Measurements from ENCODE around the gene ATAD3B. TPM values are rescaled to one million over a fixed set of nuclear protein-coding genes. Genes with fewer than 3 reads are reported as not detected.

Gene ATAD3B
- total and polyA plus RNA-seq, 2 of the 13 experiments (the other 11 are each of a cell fraction or from before 2014, with no cell fraction given) = 9.6 to 31.1 TPM

DNA sequence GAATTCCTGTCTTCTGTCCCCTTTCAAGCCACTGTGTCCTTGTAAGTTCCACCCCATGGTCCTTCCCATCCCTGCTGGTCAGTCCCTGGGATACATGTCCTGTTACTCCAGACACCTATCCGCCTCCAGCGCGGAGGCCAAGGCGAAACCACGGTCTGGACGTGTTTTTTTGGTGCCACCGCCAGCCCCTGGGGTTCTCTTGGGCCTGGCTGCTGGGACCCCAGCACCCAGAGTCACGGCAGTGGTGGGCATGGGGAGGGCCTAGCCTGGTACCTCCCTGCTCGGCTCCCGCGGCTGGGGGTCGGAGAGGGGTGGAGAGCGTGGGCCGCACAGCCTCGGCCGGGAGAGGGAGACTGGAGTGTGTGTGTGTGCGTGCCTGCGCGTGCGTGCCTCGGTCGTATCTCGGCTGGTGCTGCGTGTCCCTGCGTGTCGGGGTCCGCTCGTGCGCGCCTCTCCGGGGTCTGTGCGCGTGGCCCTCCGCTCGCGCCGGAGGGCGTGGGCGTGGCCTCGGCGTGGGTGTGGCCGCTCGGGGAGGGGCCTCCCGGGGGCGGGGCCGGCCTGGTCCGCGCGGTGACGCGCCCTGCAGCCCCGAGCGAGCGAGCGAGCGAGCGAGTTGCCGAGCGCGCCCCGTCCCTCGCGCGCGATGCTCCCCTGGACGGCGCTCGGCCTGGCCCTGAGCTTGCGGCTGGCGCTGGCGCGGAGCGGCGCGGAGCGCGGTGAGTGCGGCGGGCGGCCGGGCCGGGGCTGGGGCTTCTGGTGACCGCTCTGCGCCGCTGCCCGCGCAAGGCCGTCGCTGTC, 36.3 kb upstream of the ATAD3B start, which contains the start of gene VWA1 (continued):
- TF ChIP-seq, protein P1, sequence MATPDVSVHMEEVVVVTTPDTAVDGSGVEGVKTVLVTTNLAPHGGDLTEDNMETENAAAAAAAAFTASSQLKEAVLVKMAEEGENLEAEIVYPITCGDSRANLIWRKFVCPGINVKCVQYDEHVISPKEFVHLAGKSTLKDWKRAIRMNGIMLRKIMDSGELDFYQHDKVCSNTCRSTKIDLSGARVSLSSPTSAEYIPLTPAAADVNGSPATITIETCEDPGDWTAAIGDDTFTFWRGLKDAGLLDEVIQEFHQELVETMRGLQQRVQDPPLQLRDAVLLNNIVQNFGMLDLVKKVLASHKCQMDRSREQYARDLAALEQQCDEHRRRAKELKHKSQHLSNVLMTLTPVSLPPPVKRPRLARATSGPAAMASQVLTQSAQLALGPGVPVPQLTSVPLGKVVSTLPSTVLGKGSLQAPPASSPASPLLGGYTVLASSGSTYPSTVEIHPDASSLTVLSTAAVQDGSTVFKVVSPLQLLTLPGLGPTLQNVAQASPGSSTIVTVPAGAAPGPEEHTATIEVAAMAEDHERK (CRISPR knock-in tag; IDR thresholded peaks at IDR 0.05; ENCODE audit: low read depth) = no peak
- TF ChIP-seq ZNF720 (CRISPR knock-in tag; IDR thresholded peaks at IDR 0.05) (no peak), MED8 (CRISPR knock-in tag; IDR thresholded peaks at IDR 0.05; ENCODE audit: insufficient replicate concordance) (no peak), ZNF34 (CRISPR knock-in tag; IDR thresholded peaks at IDR 0.05; ENCODE audit: borderline replicate concordance) (no peak), ZNF652 (CRISPR knock-in tag; IDR thresholded peaks at IDR 0.05; ENCODE audit: borderline replicate concordance, low read depth) (no peak), DMAP1 (CRISPR knock-in tag; IDR thresholded peaks at IDR 0.05) (0 out of 2 replicates have a peak, but pooled peaks have one; percentile 37), HMGA1 (CRISPR knock-in tag; conservative IDR thresholded peaks at IDR 0.05) (no peak), WIZ (CRISPR knock-in tag; IDR thresholded peaks at IDR 0.05) (0 out of 2 replicates have a peak, but pooled peaks have one; percentile 20), NKX3-1 (CRISPR knock-in tag; IDR thresholded peaks at IDR 0.05) (0 out of 2 replicates have a peak, but pooled peaks have one; percentile 42), NR2F6 (IDR thresholded peaks at IDR 0.05) (no peak), NR2F6 (CRISPR knock-in tag; IDR thresholded peaks at IDR 0.05) (no peak; the same call in 1 of the 2 replicates), ZNF883 (CRISPR knock-in tag; IDR thresholded peaks at IDR 0.05; ENCODE audit: not compliant biosample characterization) (peak; percentile 78), NFRKB (IDR thresholded peaks at IDR 0.05) (no peak), POLR2AphosphoS5 (IDR thresholded peaks at IDR 0.05; ENCODE audit: low read depth, low read length) (peak; percentile 67), SP1 (IDR thresholded peaks at IDR 0.05) (no peak), SP1 (CRISPR knock-in tag; IDR thresholded peaks at IDR 0.05) (peak; percentile 89), ZNF468 (CRISPR knock-in tag; IDR thresholded peaks at IDR 0.05) (no peak), ZNF563 (CRISPR knock-in tag; IDR thresholded peaks at IDR 0.05) (peak; percentile 58; the same call in 1 of the 2 replicates), NFE2L2 (IDR thresholded peaks at IDR 0.05; ENCODE audit: low read length) (no peak), SYNCRIP (IDR thresholded peaks at IDR 0.05; ENCODE audit: insufficient read depth, low read depth, low read length) (no peak)
- TF ChIP-seq, protein P2, sequence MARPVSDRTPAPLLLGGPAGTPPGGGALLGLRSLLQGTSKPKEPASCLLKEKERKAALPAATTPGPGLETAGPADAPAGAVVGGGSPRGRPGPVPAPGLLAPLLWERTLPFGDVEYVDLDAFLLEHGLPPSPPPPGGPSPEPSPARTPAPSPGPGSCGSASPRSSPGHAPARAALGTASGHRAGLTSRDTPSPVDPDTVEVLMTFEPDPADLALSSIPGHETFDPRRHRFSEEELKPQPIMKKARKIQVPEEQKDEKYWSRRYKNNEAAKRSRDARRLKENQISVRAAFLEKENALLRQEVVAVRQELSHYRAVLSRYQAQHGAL (CRISPR knock-in tag; IDR thresholded peaks at IDR 0.05; ENCODE audit: not compliant biosample characterization) = peak; percentile 0
- TF ChIP-seq, protein P3, sequence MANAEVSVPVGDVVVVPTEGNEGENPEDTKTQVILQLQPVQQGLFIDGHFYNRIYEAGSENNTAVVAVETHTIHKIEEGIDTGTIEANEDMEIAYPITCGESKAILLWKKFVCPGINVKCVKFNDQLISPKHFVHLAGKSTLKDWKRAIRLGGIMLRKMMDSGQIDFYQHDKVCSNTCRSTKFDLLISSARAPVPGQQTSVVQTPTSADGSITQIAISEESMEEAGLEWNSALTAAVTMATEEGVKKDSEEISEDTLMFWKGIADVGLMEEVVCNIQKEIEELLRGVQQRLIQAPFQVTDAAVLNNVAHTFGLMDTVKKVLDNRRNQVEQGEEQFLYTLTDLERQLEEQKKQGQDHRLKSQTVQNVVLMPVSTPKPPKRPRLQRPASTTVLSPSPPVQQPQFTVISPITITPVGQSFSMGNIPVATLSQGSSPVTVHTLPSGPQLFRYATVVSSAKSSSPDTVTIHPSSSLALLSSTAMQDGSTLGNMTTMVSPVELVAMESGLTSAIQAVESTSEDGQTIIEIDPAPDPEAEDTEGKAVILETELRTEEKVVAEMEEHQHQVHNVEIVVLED (CRISPR knock-in tag; IDR thresholded peaks at IDR 0.05; ENCODE audit: borderline replicate concordance) = no peak; the same call in 1 of the 2 replicates
- TF ChIP-seq, protein P4, sequence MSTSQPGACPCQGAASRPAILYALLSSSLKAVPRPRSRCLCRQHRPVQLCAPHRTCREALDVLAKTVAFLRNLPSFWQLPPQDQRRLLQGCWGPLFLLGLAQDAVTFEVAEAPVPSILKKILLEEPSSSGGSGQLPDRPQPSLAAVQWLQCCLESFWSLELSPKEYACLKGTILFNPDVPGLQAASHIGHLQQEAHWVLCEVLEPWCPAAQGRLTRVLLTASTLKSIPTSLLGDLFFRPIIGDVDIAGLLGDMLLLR (CRISPR knock-in tag; IDR thresholded peaks at IDR 0.05) = no peak; the same call in 1 of the 2 replicates
- TF ChIP-seq, protein P5, sequence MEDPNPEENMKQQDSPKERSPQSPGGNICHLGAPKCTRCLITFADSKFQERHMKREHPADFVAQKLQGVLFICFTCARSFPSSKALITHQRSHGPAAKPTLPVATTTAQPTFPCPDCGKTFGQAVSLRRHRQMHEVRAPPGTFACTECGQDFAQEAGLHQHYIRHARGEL (CRISPR knock-in tag; IDR thresholded peaks at IDR 0.05) = no peak
- TF ChIP-seq, protein P6, sequence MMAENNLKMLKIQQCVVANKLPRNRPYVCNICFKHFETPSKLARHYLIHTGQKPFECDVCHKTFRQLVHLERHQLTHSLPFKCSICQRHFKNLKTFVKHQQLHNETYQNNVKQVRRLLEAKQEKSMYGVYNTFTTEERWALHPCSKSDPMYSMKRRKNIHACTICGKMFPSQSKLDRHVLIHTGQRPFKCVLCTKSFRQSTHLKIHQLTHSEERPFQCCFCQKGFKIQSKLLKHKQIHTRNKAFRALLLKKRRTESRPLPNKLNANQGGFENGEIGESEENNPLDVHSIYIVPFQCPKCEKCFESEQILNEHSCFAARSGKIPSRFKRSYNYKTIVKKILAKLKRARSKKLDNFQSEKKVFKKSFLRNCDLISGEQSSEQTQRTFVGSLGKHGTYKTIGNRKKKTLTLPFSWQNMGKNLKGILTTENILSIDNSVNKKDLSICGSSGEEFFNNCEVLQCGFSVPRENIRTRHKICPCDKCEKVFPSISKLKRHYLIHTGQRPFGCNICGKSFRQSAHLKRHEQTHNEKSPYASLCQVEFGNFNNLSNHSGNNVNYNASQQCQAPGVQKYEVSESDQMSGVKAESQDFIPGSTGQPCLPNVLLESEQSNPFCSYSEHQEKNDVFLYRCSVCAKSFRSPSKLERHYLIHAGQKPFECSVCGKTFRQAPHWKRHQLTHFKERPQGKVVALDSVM (CRISPR knock-in tag; IDR thresholded peaks at IDR 0.05) = 0 out of 2 replicates have a peak, but pooled peaks have one; percentile 20
